ENCODE measurements around the gene HES1. TPM values are rescaled to one million over a fixed set of nuclear protein-coding genes. Genes with fewer than 3 reads are reported as not detected.

HES1 gene
- total RNA-seq, 4 donors from 2014 or later: 89.9 to 196 (median 104) TPM

DNA sequence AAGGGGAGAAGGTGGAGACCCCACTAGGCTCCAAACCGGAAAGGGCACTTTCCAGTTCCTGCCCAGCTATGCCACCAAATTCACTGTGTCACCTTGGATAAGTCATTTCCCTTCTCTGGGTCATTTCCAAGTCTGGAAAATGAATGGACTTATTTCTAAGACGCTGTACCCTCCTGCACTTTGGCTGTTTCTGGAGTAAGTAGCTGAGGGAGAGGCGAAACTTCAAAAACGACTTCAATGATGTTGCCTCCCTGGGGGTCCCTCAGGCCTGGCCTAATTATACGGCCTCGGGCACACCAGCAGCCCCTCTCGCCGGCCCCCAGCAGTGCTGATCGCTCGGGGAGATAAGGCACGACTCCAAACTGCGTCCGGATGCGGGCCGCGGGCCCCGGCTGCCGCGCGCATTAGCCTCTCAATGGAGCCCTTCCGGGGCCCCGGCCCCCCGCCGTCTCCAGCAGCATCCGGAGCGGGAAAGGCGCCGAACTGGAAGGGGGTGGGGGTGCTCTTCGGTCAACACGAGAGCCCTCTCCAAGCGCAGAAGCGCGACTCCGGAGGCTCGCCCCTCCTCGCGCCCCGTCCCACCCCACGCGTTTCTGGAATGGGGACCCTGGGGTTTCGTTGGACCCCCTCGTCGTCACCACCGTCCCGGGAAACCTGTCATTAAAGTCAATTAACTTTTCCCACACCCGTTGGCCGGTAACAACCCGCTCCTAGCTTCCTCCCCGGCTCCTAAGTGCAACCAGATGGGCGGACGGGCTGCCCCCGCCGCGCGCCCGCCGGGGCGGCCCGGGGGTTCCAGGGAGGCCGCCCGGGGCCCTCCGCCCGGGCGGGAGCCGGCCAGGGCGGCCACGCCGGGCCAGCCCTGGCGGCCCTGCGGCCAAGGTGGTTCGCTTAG lies 4.8 kb downstream of the HES1 start:
- no peaks in the 10 kb centered on the region for H3K27me3 ChIP-seq
- peak overlapping the region; percentile 25 to 56 (median 39) for H3K4me3 ChIP-seq
- H3K36me3 ChIP-seq: no peaks in the 10 kb centered on the region
- peak overlapping the region; percentile 95 to 97 (median 96) for H3K27ac ChIP-seq
- no peaks in the 10 kb centered on the region for H3K9me3 ChIP-seq
- H3K4me1 ChIP-seq: peaks cover 18 to 55% (median 40%) of the 10 kb centered on the region in 4 donors
- DNase-seq: peak; percentile 49
- 8 to 14% methylated on average over 1 to 34 of the region's 71 CpGs for WGBS, 2 donors (ENCODE audit: low coverage in 1 of 2)
- TF ChIP-seq EP300 (IDR thresholded peaks at IDR 0.05; ENCODE audit: low read depth): no peak
- peak in 1 of 3 donors; percentile 19 for TF ChIP-seq POLR2AphosphoS5 (IDR thresholded peaks at IDR 0.05)
- TF ChIP-seq, protein P1, sequence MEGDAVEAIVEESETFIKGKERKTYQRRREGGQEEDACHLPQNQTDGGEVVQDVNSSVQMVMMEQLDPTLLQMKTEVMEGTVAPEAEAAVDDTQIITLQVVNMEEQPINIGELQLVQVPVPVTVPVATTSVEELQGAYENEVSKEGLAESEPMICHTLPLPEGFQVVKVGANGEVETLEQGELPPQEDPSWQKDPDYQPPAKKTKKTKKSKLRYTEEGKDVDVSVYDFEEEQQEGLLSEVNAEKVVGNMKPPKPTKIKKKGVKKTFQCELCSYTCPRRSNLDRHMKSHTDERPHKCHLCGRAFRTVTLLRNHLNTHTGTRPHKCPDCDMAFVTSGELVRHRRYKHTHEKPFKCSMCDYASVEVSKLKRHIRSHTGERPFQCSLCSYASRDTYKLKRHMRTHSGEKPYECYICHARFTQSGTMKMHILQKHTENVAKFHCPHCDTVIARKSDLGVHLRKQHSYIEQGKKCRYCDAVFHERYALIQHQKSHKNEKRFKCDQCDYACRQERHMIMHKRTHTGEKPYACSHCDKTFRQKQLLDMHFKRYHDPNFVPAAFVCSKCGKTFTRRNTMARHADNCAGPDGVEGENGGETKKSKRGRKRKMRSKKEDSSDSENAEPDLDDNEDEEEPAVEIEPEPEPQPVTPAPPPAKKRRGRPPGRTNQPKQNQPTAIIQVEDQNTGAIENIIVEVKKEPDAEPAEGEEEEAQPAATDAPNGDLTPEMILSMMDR (IDR thresholded peaks at IDR 0.05): no peak
- TF ChIP-seq POLR2A (IDR thresholded peaks at IDR 0.05): no peak
- intact Hi-C loops (cut with DNase I; ENCODE audit: low total_unique reads): loop anchor here (1.0 kb wide), 1 partner anchor 173 kb away; no protein-coding TSS in a partner anchor
- in situ Hi-C loops (cut with MboI; ENCODE audit: low pct_ligation_motif_present in 1 of 4, low pct_unique_long_range_greater_than_20kb in 1 of 4, low sequenced_read_pairs in 3 of 4): loop anchor here in 2 of 4 donors (25.0 kb wide), 2 partner anchors 172 to 353 kb away; no protein-coding TSS in a partner anchor

GRCh38 chr3:194141415-194142155 lies 5.6 kb downstream of the HES1 start:
- intact Hi-C loops (cut with DNase I; ENCODE audit: low total_unique reads) (loop anchor here (1.0 kb wide), 1 partner anchor 172 kb away; no protein-coding TSS in a partner anchor), in situ Hi-C loops (cut with MboI; ENCODE audit: low pct_ligation_motif_present in 1 of 4, low pct_unique_long_range_greater_than_20kb in 1 of 4, low sequenced_read_pairs in 3 of 4) (loop anchor here in 2 of 4 donors (25.0 kb wide), 2 partner anchors 171 to 354 kb away; no protein-coding TSS in a partner anchor)
- Histone ChIP-seq H3K27me3 (no peaks in the 10 kb centered on the region), H3K36me3 (no peaks in the 10 kb centered on the region), H3K9me3 (no peaks in the 10 kb centered on the region), H3K27ac (peak overlapping the region; percentile 95 to 97 (median 96)), H3K4me3 (peak overlapping the region in 3 of 4 donors; percentile 36 to 56 (median 42)), H3K4me1 (peaks cover 18 to 47% (median 40%) of the 10 kb centered on the region in 4 donors)
- 7 to 40% methylated on average over 1 to 15 of the region's 65 CpGs for WGBS, 2 donors (ENCODE audit: low coverage in 1 of 2)
- TF ChIP-seq, protein P1 (IDR thresholded peaks at IDR 0.05): no peak
- peak; percentile 51 to 81 (median 75) for TF ChIP-seq POLR2AphosphoS5 (IDR thresholded peaks at IDR 0.05)
- TF ChIP-seq EP300 (IDR thresholded peaks at IDR 0.05; ENCODE audit: low read depth): no peak
- TF ChIP-seq POLR2A (IDR thresholded peaks at IDR 0.05): peak; percentile 40
- peak; percentile 91 for DNase-seq

DNA sequence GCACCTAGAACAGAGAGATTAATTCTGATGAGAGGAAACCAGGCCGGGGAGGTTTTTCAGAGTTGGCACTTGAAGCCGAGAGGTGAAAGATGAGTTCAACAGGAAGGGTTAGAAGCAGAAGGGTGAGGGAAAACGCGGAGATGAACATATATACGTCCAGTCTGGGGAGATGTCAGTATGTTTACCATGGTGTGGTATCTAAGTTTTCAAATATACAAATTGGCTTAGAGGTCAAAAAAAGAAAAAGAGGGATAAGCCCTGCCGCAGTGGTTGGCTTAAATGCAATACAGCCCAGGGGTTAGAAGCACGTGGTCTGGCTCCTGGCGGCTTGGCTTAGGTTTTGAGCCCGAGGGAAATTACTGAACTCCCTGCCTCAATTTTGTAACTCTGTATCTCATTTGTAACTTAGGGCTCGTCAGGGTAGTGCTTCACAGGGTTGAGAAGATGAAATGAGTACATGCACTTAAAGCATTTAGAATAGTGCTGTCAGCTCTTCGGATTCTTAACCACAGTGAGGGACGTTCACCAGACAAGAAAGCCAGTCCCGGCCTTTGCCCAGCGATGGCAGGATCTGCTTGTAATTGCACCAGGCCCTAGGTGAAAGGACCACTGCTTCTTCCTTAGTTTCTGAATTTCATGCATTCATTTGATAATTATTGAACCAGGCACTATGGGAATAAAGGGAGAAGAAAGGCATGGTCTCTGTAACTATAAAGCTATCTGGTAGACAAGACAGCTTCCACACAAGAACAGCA lies 6.4 kb downstream of the HES1 start:
- in situ Hi-C loops (cut with MboI; ENCODE audit: low pct_ligation_motif_present in 1 of 4, low pct_unique_long_range_greater_than_20kb in 1 of 4, low sequenced_read_pairs in 3 of 4): loop anchor here in 2 of 4 donors (25.0 kb wide), 2 partner anchors 170 to 355 kb away; no protein-coding TSS in a partner anchor
- intact Hi-C loops (cut with DNase I; ENCODE audit: low total_unique reads): no loop called here
- Histone ChIP-seq H3K9me3 (no peaks in the 10 kb centered on the region), H3K4me3 (peak overlapping the region in 2 of 4 donors; percentile 25 to 56), H3K27ac (peak overlapping the region; percentile 95 to 97 (median 96)), H3K4me1 (peaks cover 18 to 45% (median 40%) of the 10 kb centered on the region in 4 donors), H3K27me3 (no peaks in the 10 kb centered on the region), H3K36me3 (no peaks in the 10 kb centered on the region)
- WGBS, 2 donors (ENCODE audit: low coverage in 1 of 2): 42 to 50% methylated on average over 13 to 14 of the region's 14 CpGs
- DNase-seq: no peak
- TF ChIP-seq EP300 (IDR thresholded peaks at IDR 0.05; ENCODE audit: low read depth) (no peak), POLR2AphosphoS5 (IDR thresholded peaks at IDR 0.05) (no peak), POLR2A (IDR thresholded peaks at IDR 0.05) (no peak)
- TF ChIP-seq, protein P1 (IDR thresholded peaks at IDR 0.05): no peak
